HAP-1 (cell line): ENCODE data around the gene PRR20B.
"Not testable (repeated sequence)": the region's sequence is repeated elsewhere in the genome, so short reads cannot be mapped to it uniquely, and the experiment has no call there.

Experiments used
- DNase-seq, 2 experiments: peaks; one replicate each; pipeline ENCODE4 v3.0.0-alpha.2; 2016 to 2020; ENCODE audit warnings: low spot score in 2 of 2
- H3K27me3 ChIP-seq: fragments of 250-450 bp; sonication (Bioruptor Pico); 2 replicates; pipeline ENCODE4 v1.5.1; 2020; ENCODE audit warnings: low read depth, mild to moderate bottlenecking, moderate library complexity
- H3K36me3 ChIP-seq: fragments of 250-450 bp; sonication (Bioruptor Pico); replicated peaks from 2 replicates; pipeline ENCODE4 v1.5.1; 2020; ENCODE audit warnings: mild to moderate bottlenecking
- H3K4me1 ChIP-seq: fragments of 250-450 bp; sonication (Bioruptor Pico); 2 replicates; pipeline ENCODE4 v1.5.1; 2020; ENCODE audit warnings: mild to moderate bottlenecking
- H3K4me3 ChIP-seq: fragments of 250-450 bp; sonication (Bioruptor Pico); 2 replicates; pipeline ENCODE4 v1.5.1; 2020; ENCODE audit warnings: mild to moderate bottlenecking, moderate library complexity
- H3K9me3 ChIP-seq: fragments of 250-450 bp; sonication (Bioruptor Pico); 2 replicates; pipeline ENCODE4 v1.5.1; 2020; ENCODE audit warnings: mild to moderate bottlenecking, moderate library complexity
- in situ Hi-C: fragments of 300-500 bp; cut with MboI; formaldehyde crosslinking; loops from 3 replicates; pipeline ENCODE4 v1.14.3; 2020; ENCODE audit warnings: low sequenced_read_pairs, inconsistent platforms, mixed read lengths

PRR20B gene

GRCh38 chr13:57147188-57147587 lies at the start of gene PRR20B:
PRR20B (plus strand) TSS chr13:57147488; CDS start chr13:57147875, 387 bp downstream.
- H3K27me3 ChIP-seq, H3K9me3 ChIP-seq, H3K4me3 ChIP-seq, H3K36me3 ChIP-seq, in situ Hi-C loops, DNase-seq, H3K4me1 ChIP-seq: not testable (repeated sequence)

DNA sequence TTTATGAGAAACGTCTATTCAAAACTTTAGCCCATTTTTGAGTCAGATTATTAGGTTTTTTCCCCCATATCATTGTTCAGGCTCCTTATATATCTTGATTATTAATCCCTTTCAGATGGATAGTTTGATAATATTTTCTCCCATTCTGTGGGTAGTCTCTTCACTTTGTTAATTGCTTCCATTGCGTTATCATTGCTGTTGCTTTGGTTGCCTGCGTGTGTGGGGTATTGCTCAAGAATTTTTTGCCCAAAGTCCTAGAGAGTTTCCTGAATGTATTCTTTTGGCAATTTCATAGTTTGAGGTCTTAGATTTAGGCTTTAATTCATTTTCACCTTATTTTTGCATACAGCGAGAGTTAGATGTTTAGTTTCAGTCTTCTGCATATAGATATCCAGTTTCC lies 32.3 kb upstream of the PRR20B start:
- in situ Hi-C loops, result no loop called here
- no peaks in the 10 kb centered on the region for H3K9me3 ChIP-seq
- no peaks in the 10 kb centered on the region for H3K4me1 ChIP-seq
- no peaks in the 10 kb centered on the region for H3K27me3 ChIP-seq
- no peak for DNase-seq
- H3K36me3 ChIP-seq, result no peaks in the 10 kb centered on the region
- H3K4me3 ChIP-seq, result no peak overlapping the region

DNA sequence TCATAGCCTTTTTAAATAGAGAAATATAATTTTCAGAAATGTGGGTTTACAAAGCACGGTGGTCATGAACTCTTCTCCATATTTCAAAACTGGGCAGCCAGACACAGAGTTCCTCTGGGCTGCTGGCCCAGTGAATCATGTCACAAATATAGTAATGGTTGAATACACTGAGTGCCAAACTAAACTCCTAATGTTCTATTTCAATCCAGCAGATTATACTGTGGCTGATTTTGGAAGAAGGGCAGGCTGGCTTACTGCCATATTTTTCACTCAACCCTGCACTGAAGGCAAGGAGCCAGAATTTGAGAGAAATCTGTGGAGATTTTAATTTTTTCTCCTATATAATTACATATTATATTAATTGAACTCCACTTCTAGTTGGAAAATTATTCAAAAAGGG lies 23.6 kb upstream of the PRR20B start:
- Histone ChIP-seq H3K4me1 (no peaks in the 10 kb centered on the region), H3K4me3 (no peak overlapping the region), H3K36me3 (no peaks in the 10 kb centered on the region), H3K9me3 (no peaks in the 10 kb centered on the region), H3K27me3 (no peaks in the 10 kb centered on the region)
- in situ Hi-C loops, result no loop called here
- no peak for DNase-seq

DNA sequence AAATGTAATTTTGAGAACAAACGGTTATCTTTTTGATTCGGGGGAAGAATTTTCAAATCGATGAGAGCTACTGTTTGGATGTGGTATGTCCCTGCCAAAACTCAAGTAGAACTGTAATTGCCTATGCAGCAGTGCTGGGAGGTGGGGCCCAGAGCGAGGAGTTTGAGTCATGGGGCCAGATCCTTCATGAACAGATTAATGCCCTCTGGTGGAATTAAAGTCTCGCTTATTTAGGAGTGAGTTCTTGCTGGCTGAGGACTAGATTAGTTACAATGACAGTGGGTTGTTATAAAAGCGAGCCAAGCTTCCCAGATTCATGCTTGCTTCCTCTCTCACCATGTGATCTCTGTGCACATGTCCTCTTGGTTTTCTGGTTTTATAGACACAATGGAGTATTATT lies 18.4 kb upstream of the PRR20B start:
- peak; percentile 12 for DNase-seq
- Histone ChIP-seq H3K36me3 (no peaks in the 10 kb centered on the region), H3K4me3 (no peak overlapping the region), H3K4me1 (no peaks in the 10 kb centered on the region), H3K9me3 (no peaks in the 10 kb centered on the region), H3K27me3 (no peaks in the 10 kb centered on the region)
- in situ Hi-C loops, result no loop called here

DNA sequence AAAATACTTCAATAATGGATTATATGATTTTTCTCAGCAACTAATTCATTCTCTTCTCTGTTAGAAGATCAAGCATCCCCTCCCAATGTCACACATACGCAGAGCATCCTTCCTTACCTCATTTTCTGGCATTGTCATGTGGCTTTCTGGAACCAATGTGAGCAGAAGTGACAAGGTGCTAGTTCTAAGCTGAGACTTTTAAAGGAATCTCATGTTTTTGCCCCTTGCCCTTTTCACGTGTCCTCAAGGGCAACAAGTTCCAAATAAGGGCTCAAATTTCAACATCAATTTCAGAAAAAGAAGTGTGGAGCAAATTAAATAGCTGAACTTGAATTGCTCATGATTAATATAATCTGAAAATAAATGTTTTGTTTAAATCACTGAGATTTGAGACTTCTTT lies 11.2 kb upstream of the PRR20B start:
- Histone ChIP-seq H3K27me3 (no peaks in the 10 kb centered on the region), H3K36me3 (no peaks in the 10 kb centered on the region), H3K4me3 (no peak overlapping the region), H3K9me3 (no peaks in the 10 kb centered on the region), H3K4me1 (no peaks in the 10 kb centered on the region)
- in situ Hi-C loops, result no loop called here
- no peak for DNase-seq

GRCh38 chr13:57137585-57137984 lies 9.7 kb upstream of the PRR20B start:
- no peaks in the 10 kb centered on the region for H3K4me1 ChIP-seq
- H3K4me3 ChIP-seq, result no peak overlapping the region
- no peak for DNase-seq
- H3K27me3 ChIP-seq, result no peaks in the 10 kb centered on the region
- in situ Hi-C loops, result no loop called here
- H3K9me3 ChIP-seq, result no peaks in the 10 kb centered on the region
- H3K36me3 ChIP-seq, result no peaks in the 10 kb centered on the region

- in situ Hi-C loops, result no loop called here
- Histone ChIP-seq H3K27me3 (no peaks in the 10 kb centered on the region), H3K36me3 (no peaks in the 10 kb centered on the region), H3K4me3 (no peak overlapping the region), H3K4me1 (no peaks in the 10 kb centered on the region), H3K9me3 (no peaks in the 10 kb centered on the region)
- no peak for DNase-seq
Observed at GRCh38 chr13:57138988-57139387, 8.3 kb upstream of the PRR20B start.

- H3K9me3 ChIP-seq, H3K27me3 ChIP-seq, H3K4me3 ChIP-seq, in situ Hi-C loops, H3K4me1 ChIP-seq, H3K36me3 ChIP-seq, DNase-seq: not testable (repeated sequence)
Observed at GRCh38 chr13:57139781-57140180, 7.5 kb upstream of the PRR20B start.

DNA sequence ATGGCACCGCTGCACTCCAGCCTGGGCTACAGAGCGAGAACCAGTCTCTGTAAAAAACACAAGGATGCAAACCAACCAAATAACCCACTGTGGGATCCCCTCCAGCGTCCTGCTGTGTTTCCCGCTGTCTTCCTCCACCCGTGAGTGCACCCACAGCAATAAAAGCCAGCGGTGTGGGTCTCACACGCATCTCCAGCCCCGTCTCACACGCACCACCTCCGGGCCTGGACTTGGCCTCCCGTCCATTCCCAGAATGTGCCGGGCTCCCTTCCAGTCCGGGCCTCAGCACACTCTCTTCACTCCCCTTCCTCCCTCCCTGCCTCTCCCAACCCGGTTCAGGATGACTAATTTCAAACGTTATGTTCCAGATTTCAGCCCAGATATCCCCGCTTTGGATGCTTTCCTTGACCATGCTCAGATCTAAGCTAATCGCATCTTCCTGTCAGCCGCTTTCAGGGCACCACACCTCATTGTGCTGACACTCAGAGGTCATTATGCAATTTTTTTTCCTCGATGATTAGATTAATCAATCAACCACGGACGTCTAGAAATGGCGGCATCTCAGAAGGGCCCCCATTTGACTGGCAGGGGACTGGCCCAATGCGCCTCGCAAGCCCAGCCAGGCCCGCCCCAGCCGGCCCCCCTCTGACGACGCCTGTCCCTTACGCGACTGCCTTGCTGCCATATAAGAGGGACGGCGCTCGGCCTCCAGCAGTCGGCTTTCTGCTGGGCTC lies 6.9 kb upstream of the PRR20B start, which contains the start of gene PRR20A:
Gene PRR20A, plus strand, starts transcription at position 684 of the 734 bp plus-strand sequence. CDS start 387 bp downstream, outside the sequence.
- H3K9me3 ChIP-seq, H3K36me3 ChIP-seq, DNase-seq, H3K4me3 ChIP-seq, H3K27me3 ChIP-seq, H3K4me1 ChIP-seq, in situ Hi-C loops: not testable (repeated sequence)

DNA sequence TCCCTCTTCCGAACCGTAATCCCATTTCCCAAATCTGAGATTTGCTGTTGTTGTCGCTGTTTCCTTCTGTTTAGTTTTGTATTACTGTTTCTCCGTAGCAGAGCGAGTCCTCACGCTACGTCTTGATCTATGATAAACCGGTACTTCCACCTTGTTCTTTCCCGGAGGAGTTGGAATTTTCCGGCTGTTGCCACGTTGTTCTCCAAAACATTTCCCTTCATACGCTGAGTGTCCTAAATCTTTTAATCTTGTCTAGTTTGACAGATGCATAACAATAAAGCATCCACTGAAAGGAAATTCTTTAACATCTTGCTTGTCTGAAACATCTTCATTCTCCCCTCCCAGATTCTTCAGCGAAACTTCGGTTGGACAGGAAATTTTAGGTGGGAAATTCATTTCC lies 818 bp downstream of the PRR20B start:
- H3K4me1 ChIP-seq, H3K36me3 ChIP-seq, H3K9me3 ChIP-seq, H3K27me3 ChIP-seq, in situ Hi-C loops, DNase-seq, H3K4me3 ChIP-seq: not testable (repeated sequence)

- H3K36me3 ChIP-seq, H3K9me3 ChIP-seq, H3K4me1 ChIP-seq, H3K4me3 ChIP-seq, H3K27me3 ChIP-seq, in situ Hi-C loops, DNase-seq: not testable (repeated sequence)
Observed at GRCh38 chr13:57153761-57154160, 6.5 kb downstream of the PRR20B start, which contains the start of gene PRR20C. PRR20C (plus strand) TSS chr13:57154061; CDS start chr13:57154448, 387 bp downstream.

DNA sequence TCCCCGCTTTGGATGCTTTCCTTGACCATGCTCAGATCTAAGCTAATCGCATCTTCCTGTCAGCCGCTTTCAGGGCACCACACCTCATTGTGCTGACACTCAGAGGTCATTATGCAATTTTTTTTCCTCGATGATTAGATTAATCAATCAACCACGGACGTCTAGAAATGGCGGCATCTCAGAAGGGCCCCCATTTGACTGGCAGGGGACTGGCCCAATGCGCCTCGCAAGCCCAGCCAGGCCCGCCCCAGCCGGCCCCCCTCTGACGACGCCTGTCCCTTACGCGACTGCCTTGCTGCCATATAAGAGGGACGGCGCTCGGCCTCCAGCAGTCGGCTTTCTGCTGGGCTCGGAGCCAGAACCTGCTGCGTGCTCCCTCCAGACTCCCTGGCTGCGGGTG lies 13.0 kb downstream of the PRR20B start, which contains the start of gene PRR20D:
Gene PRR20D, plus strand, starts transcription at position 301 of the 400 bp plus-strand sequence. CDS start 387 bp downstream, outside the sequence.
- H3K36me3 ChIP-seq, DNase-seq, H3K4me3 ChIP-seq, H3K27me3 ChIP-seq, in situ Hi-C loops, H3K9me3 ChIP-seq, H3K4me1 ChIP-seq: not testable (repeated sequence)

DNA sequence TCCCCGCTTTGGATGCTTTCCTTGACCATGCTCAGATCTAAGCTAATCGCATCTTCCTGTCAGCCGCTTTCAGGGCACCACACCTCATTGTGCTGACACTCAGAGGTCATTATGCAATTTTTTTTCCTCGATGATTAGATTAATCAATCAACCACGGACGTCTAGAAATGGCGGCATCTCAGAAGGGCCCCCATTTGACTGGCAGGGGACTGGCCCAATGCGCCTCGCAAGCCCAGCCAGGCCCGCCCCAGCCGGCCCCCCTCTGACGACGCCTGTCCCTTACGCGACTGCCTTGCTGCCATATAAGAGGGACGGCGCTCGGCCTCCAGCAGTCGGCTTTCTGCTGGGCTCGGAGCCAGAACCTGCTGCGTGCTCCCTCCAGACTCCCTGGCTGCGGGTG lies 19.6 kb downstream of the PRR20B start, which contains the start of gene PRR20E:
Gene PRR20E, plus strand, starts transcription at position 301 of the 400 bp plus-strand sequence. CDS start 387 bp downstream, outside the sequence.
- H3K9me3 ChIP-seq, H3K4me3 ChIP-seq, in situ Hi-C loops, DNase-seq, H3K4me1 ChIP-seq, H3K27me3 ChIP-seq, H3K36me3 ChIP-seq: not testable (repeated sequence)

- no peak overlapping the region for H3K4me3 ChIP-seq
- DNase-seq, result no peak
- in situ Hi-C loops, result no loop called here
- H3K27me3 ChIP-seq, result no peaks in the 10 kb centered on the region
- H3K9me3 ChIP-seq, result no peaks in the 10 kb centered on the region
- no peaks in the 10 kb centered on the region for H3K4me1 ChIP-seq
- no peaks in the 10 kb centered on the region for H3K36me3 ChIP-seq
Observed at GRCh38 chr13:57191667-57192066, 44.4 kb downstream of the PRR20B start.
